HepG2 (cell line): ENCODE results near the gene INHBE. TPM values are rescaled to one million over a fixed set of nuclear protein-coding genes. Genes with fewer than 3 reads are reported as not detected.

Source experiments
- FOXK1 ChIP-seq: sonication (generic); formaldehyde crosslinking; IDR thresholded peaks from 2 replicates; pipeline ENCODE4 v1.4.0; 2020; ENCODE audit warnings: low read depth, missing genetic modification reagents, borderline replicate concordance
- GPN1 ChIP-seq: sonication (generic); formaldehyde crosslinking; IDR thresholded peaks from 2 replicates; pipeline ENCODE4 v1.5.1; 2020; ENCODE audit warnings: missing genetic modification reagents, borderline replicate concordance
- HNF1A ChIP-seq, 2 experiments: sonication (generic) in 1 of 2; formaldehyde crosslinking in 1 of 2; IDR thresholded peaks; 2 replicates each; pipeline versions ENCODE4 v1.4.0 to v1.6.1; 2016 to 2020; ENCODE audit warnings: borderline replicate concordance in 1 of 2, low read depth in 1 of 2, mild to moderate bottlenecking in 1 of 2, missing genetic modification reagents in 1 of 2
- HNF4A ChIP-seq: sonication (generic); formaldehyde crosslinking; IDR thresholded peaks from 2 replicates; pipeline ENCODE4 v1.4.0; 2020; ENCODE audit warnings: missing genetic modification reagents
- IRF1 ChIP-seq: sonication (generic); formaldehyde crosslinking; IDR thresholded peaks from 2 replicates; pipeline ENCODE4 v1.4.0; 2020; ENCODE audit warnings: low read depth, mild to moderate bottlenecking, missing genetic modification reagents
- PAXIP1 ChIP-seq: sonication (generic); formaldehyde crosslinking; conservative IDR thresholded peaks from 2 replicates; pipeline ENCODE4 v1.4.0; 2020; ENCODE audit warnings: mild to moderate bottlenecking, missing genetic modification reagents, moderate library complexity
- PRDM15 ChIP-seq: sonication (generic); formaldehyde crosslinking; IDR thresholded peaks from 2 replicates; pipeline ENCODE4 v1.4.0; 2020; ENCODE audit warnings: missing genetic modification reagents
- SCMH1 ChIP-seq: sonication (generic); formaldehyde crosslinking; IDR thresholded peaks from 2 replicates; pipeline ENCODE4 v1.9.0; 2021; ENCODE audit warnings: missing genetic modification reagents, mild to moderate bottlenecking, borderline replicate concordance
- TP53 ChIP-seq: sonication (generic); formaldehyde crosslinking; conservative IDR thresholded peaks from 2 replicates; pipeline ENCODE4 v1.4.0; 2020; ENCODE audit warnings: missing genetic modification reagents
- ZFP36L1 ChIP-seq: sonication (generic); formaldehyde crosslinking; IDR thresholded peaks from 2 replicates; pipeline ENCODE4 v1.8.0; 2022; ENCODE audit warnings: mild to moderate bottlenecking, missing genetic modification reagents, moderate library complexity
- ZMYM4 ChIP-seq: sonication (generic); formaldehyde crosslinking; IDR thresholded peaks from 2 replicates; pipeline ENCODE4 v1.8.1; 2023; ENCODE audit warnings: mild to moderate bottlenecking, missing genetic modification reagents
- ZNF12 ChIP-seq: sonication (generic); formaldehyde crosslinking; IDR thresholded peaks from 2 replicates; pipeline ENCODE4 v1.5.0; 2020; ENCODE audit warnings: missing genetic modification reagents
- ZNF275 ChIP-seq: sonication (generic); formaldehyde crosslinking; IDR thresholded peaks from 2 replicates; pipeline ENCODE4 v1.8.0; 2022; ENCODE audit warnings: missing genetic modification reagents, mild to moderate bottlenecking, inconsistent platforms, borderline replicate concordance
- ZNF7 ChIP-seq: IDR thresholded peaks from 2 replicates; pipeline ENCODE4 v1.6.1; 2016; ENCODE audit warnings: missing biosample characterization, missing genetic modification reagents
- polyA plus RNA-seq, 8 experiments: library from polyadenylated mRNA; depleted of rRNA in 3 of 8; stranded (reverse) in 7 of 8; unstranded in 1 of 8; fragments of >200 nt; fragmentation: Illumina TruSeq in 4 of 8; extraction: Trizol in 4 of 8; gene quantifications; 2 replicates each; pipeline versions ENCODE4 v1.2.1 to v1.2.3, GENCODE V29; 2011 to 2016; ENCODE audit warnings: low read depth in 4 of 8, missing spikeins in 1 of 8, mixed read lengths in 1 of 8; ENCODE audit not compliant: insufficient read depth in 1 of 8
- total RNA-seq, 5 experiments: library from RNA; depleted of rRNA; stranded (reverse); fragments of >200 nt; fragmentation: Illumina TruSeq; extraction: Trizol; gene quantifications; 2 replicates each; pipeline ENCODE4 v1.2.3, GENCODE V29; 2016; ENCODE audit warnings: low read depth in 1 of 5

The INHBE gene
- total and polyA plus RNA-seq, 2 of the 13 experiments (the other 11 are each of a cell fraction or from before 2014, with no cell fraction given): 17.0 to 32.0 TPM

- no peak for TF ChIP-seq ZNF275 (CRISPR knock-in tag)
- TF ChIP-seq SCMH1 (CRISPR knock-in tag): no peak
- TF ChIP-seq ZNF12 (CRISPR knock-in tag): no peak
- TF ChIP-seq HNF4A (CRISPR knock-in tag): no peak
- no peak for TF ChIP-seq FOXK1 (CRISPR knock-in tag)
- TF ChIP-seq ZNF7: no peak
- peak; percentile 98 for TF ChIP-seq PRDM15 (CRISPR knock-in tag)
- TF ChIP-seq HNF1A (IDR thresholded peaks at IDR 0.05; ENCODE audit: low read depth): no peak
- TF ChIP-seq HNF1A (CRISPR knock-in tag; IDR thresholded peaks at IDR 0.05; ENCODE audit: borderline replicate concordance): no peak
- TF ChIP-seq TP53: no peak
- no peak for TF ChIP-seq IRF1 (CRISPR knock-in tag)
- no peak for TF ChIP-seq PAXIP1 (CRISPR knock-in tag)
- no peak for TF ChIP-seq ZFP36L1
- TF ChIP-seq GPN1 (CRISPR knock-in tag): no peak
- TF ChIP-seq ZMYM4 (CRISPR knock-in tag): peak; percentile 24; the same call in 1 of the 2 replicates
Measured at GRCh38 chr12:57459055-57459749, 4.1 kb downstream of the INHBE start (continued).
